Measurements from ENCODE around the gene C17orf75.

DNA sequence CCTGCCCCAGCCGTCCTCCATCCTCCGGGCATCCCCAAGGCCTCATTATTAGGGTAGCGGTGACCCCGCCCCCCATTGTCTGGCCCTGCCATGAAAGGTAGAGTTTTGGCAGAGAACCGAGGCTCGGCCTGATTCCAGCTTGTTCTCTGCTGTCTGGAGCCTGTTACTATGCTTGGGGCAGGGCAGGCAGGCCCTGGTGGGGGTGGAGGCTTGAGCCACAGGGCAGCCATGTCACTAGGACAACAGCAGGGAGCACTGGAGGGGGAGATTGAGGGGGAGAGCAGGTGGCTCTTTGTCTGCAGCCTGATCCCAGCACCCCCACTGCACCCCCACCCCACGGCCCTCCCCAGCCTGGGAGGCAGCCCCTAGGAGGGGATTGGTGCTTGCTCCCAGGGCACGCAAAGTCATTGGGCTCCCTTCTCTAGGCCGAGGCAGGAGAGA is 60.9 kb downstream of the C17orf75 start:
- TF ChIP-seq, protein P1, sequence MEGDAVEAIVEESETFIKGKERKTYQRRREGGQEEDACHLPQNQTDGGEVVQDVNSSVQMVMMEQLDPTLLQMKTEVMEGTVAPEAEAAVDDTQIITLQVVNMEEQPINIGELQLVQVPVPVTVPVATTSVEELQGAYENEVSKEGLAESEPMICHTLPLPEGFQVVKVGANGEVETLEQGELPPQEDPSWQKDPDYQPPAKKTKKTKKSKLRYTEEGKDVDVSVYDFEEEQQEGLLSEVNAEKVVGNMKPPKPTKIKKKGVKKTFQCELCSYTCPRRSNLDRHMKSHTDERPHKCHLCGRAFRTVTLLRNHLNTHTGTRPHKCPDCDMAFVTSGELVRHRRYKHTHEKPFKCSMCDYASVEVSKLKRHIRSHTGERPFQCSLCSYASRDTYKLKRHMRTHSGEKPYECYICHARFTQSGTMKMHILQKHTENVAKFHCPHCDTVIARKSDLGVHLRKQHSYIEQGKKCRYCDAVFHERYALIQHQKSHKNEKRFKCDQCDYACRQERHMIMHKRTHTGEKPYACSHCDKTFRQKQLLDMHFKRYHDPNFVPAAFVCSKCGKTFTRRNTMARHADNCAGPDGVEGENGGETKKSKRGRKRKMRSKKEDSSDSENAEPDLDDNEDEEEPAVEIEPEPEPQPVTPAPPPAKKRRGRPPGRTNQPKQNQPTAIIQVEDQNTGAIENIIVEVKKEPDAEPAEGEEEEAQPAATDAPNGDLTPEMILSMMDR (IDR thresholded peaks at IDR 0.05) = no peak
- TF ChIP-seq POLR2A (IDR thresholded peaks at IDR 0.05) = no peak
